PC-3 (cell line): ENCODE data around the gene PDAP1. TPM values are rescaled to one million over a fixed set of nuclear protein-coding genes. Genes with fewer than 3 reads are reported as not detected.
A peak's percentile ranks its signal among the peaks of the same experiment; 100 is the strongest.

Source experiments
- ATAC-seq: fragments of 200-7000 bp; cut with Tn5 transposase; 2 replicates; pipeline ENCODE4 v1.9.1; 2020; ENCODE audit warnings: mild to moderate bottlenecking, moderate library complexity
- BruUV-seq: library from RNA; stranded (reverse); fragments of 400-500 nt; replicated peaks from 2 replicates; lab custom pipeline; 2021; lab: Mats Ljungman, UMichigan
- CTCF ChIA-PET: fragments of 300-600 bp; sonication (Branson Sonifier 250); formaldehyde crosslinking; loops from one replicate; lab custom pipeline; 2022; ENCODE audit warnings: antibody characterized with exemption; lab: Charles Lee
- POLR2A ChIA-PET: fragments of 300-600 bp; sonication (Branson Sonifier 250); formaldehyde crosslinking; loops from one replicate; lab custom pipeline; 2022; ENCODE audit warnings: antibody characterized with exemption; ENCODE audit not compliant: unreplicated experiment; lab: Charles Lee
- DNase-seq: peaks from one replicate; pipeline ENCODE4 v3.0.0-alpha.2; 2015
- H2AFZ ChIP-seq: fragments of 300-600 bp; sonication (generic); 2 replicates; pipeline ENCODE4 v1.6.0; 2016; ENCODE audit warnings: antibody characterized with exemption, low read length
- H3F3A ChIP-seq: fragments of 300-600 bp; sonication (generic); one replicate; pipeline ENCODE4 v1.6.0; 2017; ENCODE audit warnings: antibody characterized with exemption, low read length, control low read depth, mild to moderate bottlenecking; ENCODE audit not compliant: unreplicated experiment
- H3K27ac ChIP-seq: fragments of 300-600 bp; sonication (generic); 2 replicates; pipeline ENCODE4 v1.5.1; 2016; ENCODE audit warnings: mild to moderate bottlenecking, low read length
- H3K27me3 ChIP-seq: fragments of 300-600 bp; sonication (generic); 2 replicates; pipeline ENCODE4 v1.6.1; 2016; ENCODE audit warnings: low read length, mixed read lengths
- H3K36me3 ChIP-seq: fragments of 300-600 bp; sonication (generic); 2 replicates; pipeline ENCODE4 v1.6.1; 2016; ENCODE audit warnings: low read depth, mixed run types, low read length, mixed read lengths
- H3K4me1 ChIP-seq: fragments of 300-600 bp; sonication (generic); 2 replicates; pipeline ENCODE4 v1.5.1; 2016; ENCODE audit warnings: low read length; ENCODE audit not compliant: insufficient read depth
- H3K4me2 ChIP-seq: fragments of 300-600 bp; sonication (generic); 2 replicates; pipeline ENCODE4 v1.6.0; 2016; ENCODE audit warnings: low read length
- H3K4me3 ChIP-seq: fragments of 300-600 bp; sonication (generic); 2 replicates; pipeline ENCODE4 v1.5.1; 2016; ENCODE audit warnings: mild to moderate bottlenecking, low read length, mixed read lengths
- H3K79me2 ChIP-seq: fragments of 300-600 bp; sonication (generic); 2 replicates; pipeline ENCODE4 v1.6.1; 2017; ENCODE audit warnings: low read length, mixed read lengths
- H3K9ac ChIP-seq: fragments of 300-600 bp; sonication (generic); 2 replicates; pipeline ENCODE4 v1.6.0; 2016; ENCODE audit warnings: mild to moderate bottlenecking, low read length
- H3K9me2 ChIP-seq: fragments of 300-600 bp; sonication (generic); replicated peaks from 2 replicates; pipeline ENCODE4 v1.6.1; 2016; ENCODE audit warnings: mixed run types, low read length, mixed read lengths
- H3K9me3 ChIP-seq: fragments of 300-600 bp; sonication (generic); 2 replicates; pipeline ENCODE4 v1.6.1; 2016; ENCODE audit warnings: low read length, mixed read lengths
- H4K20me1 ChIP-seq: fragments of 300-600 bp; sonication (generic); 2 replicates; pipeline ENCODE4 v1.6.1; 2016; ENCODE audit warnings: low read length, mixed read lengths
- CTCF ChIP-seq: fragments of 300-600 bp; sonication (generic); conservative IDR thresholded peaks from 2 replicates; pipeline ENCODE4 v1.5.1; 2017; ENCODE audit warnings: antibody characterized with exemption, low read depth, mild to moderate bottlenecking, low read length
- EZH2 ChIP-seq: fragments of 300-600 bp; sonication (generic); IDR thresholded peaks from one replicate; pipeline ENCODE4 v1.6.1; 2017; ENCODE audit warnings: antibody characterized with exemption, mild to moderate bottlenecking, low read length; ENCODE audit not compliant: unreplicated experiment
- EZH2phosphoT487 ChIP-seq: fragments of 300-600 bp; sonication (generic); IDR thresholded peaks from 2 replicates; pipeline ENCODE4 v1.6.1; 2018; ENCODE audit warnings: mild to moderate bottlenecking, antibody characterized with exemption, low read length, borderline replicate concordance
- intact Hi-C: fragments of 100-400 bp; cut with micrococcal nuclease; formaldehyde crosslinking; loops from 2 replicates; pipeline ENCODE4 v1.9.0; 2023
- total RNA-seq: library from RNA; depleted of rRNA; stranded (reverse); fragments of >200 nt; gene quantifications from 2 replicates; pipeline ENCODE4 v1.2.3, GENCODE V29; 2014

Gene PDAP1
- total RNA-seq, 1 experiment from 2014 or later = 58.6 TPM

- Histone ChIP-seq H3K9ac (no peak overlapping the region), H3K27me3 (no peaks in the 10 kb centered on the region), H3K9me3 (no peaks in the 10 kb centered on the region), H2AFZ (no peak overlapping the region), H3K4me1 (peaks cover 10% of the 10 kb centered on the region; the same call in 1 of the 2 replicates), H3K79me2 (peaks cover 36% of the 10 kb centered on the region), H3K27ac (no peak overlapping the region), H3K9me2 (no peaks in the 10 kb centered on the region), H3F3A (no peaks in the 10 kb centered on the region), H3K36me3 (peaks cover 17% of the 10 kb centered on the region), H4K20me1 (peaks cover 14% of the 10 kb centered on the region; the same call in 1 of the 2 replicates), H3K4me3 (no peak overlapping the region), H3K4me2 (no peak overlapping the region)
- TF ChIP-seq EZH2phosphoT487 = no peak
- ChIA-PET CTCF (no interaction called here), POLR2A (no interaction called here)
- ATAC-seq (peak; percentile 25; the same call in 1 of the 2 replicates), DNase-seq (no peak)
- intact Hi-C loops = no loop called here
- no TSS peak for BruUV-seq
Measured at GRCh38 chr7:99383791-99384370, 24.5 kb downstream of the PDAP1 start.

GRCh38 chr7:99383203-99383602, 25.2 kb downstream of the PDAP1 start:
- H4K20me1 ChIP-seq = peaks cover 14% of the 10 kb centered on the region; the same call in 1 of the 2 replicates
- peaks cover 15% of the 10 kb centered on the region for H3K36me3 ChIP-seq
- POLR2A ChIA-PET = no interaction called here
- CTCF ChIA-PET = no interaction called here
- no peak overlapping the region for H3K9ac ChIP-seq
- no peaks in the 10 kb centered on the region for H3K27me3 ChIP-seq
- DNase-seq (no peak), ATAC-seq (no peak)
- no peak overlapping the region for H3K27ac ChIP-seq
- H3K9me2 ChIP-seq = no peaks in the 10 kb centered on the region
- H3K79me2 ChIP-seq = peaks cover 36% of the 10 kb centered on the region
- no peaks in the 10 kb centered on the region for H3K9me3 ChIP-seq
- H3K4me1 ChIP-seq = peaks cover 10% of the 10 kb centered on the region; the same call in 1 of the 2 replicates
- TF ChIP-seq EZH2 (no peak), CTCF (no peak), EZH2phosphoT487 (no peak)
- no TSS peak for BruUV-seq
- no peak overlapping the region for H3K4me3 ChIP-seq
- H2AFZ ChIP-seq = no peak overlapping the region
- intact Hi-C loops = no loop called here
- H3F3A ChIP-seq = no peaks in the 10 kb centered on the region
- no peak overlapping the region for H3K4me2 ChIP-seq

GRCh38 chr7:99381664-99382075, 26.7 kb downstream of the PDAP1 start:
- H4K20me1 ChIP-seq = peaks cover 14% of the 10 kb centered on the region; the same call in 1 of the 2 replicates
- no peak overlapping the region for H3K4me2 ChIP-seq
- CTCF ChIA-PET = no interaction called here
- H3K27me3 ChIP-seq = no peaks in the 10 kb centered on the region
- peaks cover 11% of the 10 kb centered on the region for H3K36me3 ChIP-seq
- intact Hi-C loops = no loop called here
- H3K4me3 ChIP-seq = no peak overlapping the region
- H3K79me2 ChIP-seq = peaks cover 49% of the 10 kb centered on the region
- no peak for DNase-seq
- no peak overlapping the region for H2AFZ ChIP-seq
- no TSS peak for BruUV-seq
- POLR2A ChIA-PET = no interaction called here
- H3F3A ChIP-seq = no peaks in the 10 kb centered on the region
- H3K9me3 ChIP-seq = no peaks in the 10 kb centered on the region
- no peak overlapping the region for H3K9ac ChIP-seq
- ATAC-seq = no peak
- TF ChIP-seq EZH2 (no peak), CTCF (no peak), EZH2phosphoT487 (no peak)
- H3K27ac ChIP-seq = no peak overlapping the region
- H3K9me2 ChIP-seq = no peaks in the 10 kb centered on the region
- peaks cover 10% of the 10 kb centered on the region; the same call in 1 of the 2 replicates for H3K4me1 ChIP-seq
